ENCODE measurements around the gene TRIM65. TPM values are rescaled to one million over a fixed set of nuclear protein-coding genes. Genes with fewer than 3 reads are reported as not detected.

Gene TRIM65
- total RNA-seq, 1 experiment from 2014 or later: 48.6 TPM

DNA sequence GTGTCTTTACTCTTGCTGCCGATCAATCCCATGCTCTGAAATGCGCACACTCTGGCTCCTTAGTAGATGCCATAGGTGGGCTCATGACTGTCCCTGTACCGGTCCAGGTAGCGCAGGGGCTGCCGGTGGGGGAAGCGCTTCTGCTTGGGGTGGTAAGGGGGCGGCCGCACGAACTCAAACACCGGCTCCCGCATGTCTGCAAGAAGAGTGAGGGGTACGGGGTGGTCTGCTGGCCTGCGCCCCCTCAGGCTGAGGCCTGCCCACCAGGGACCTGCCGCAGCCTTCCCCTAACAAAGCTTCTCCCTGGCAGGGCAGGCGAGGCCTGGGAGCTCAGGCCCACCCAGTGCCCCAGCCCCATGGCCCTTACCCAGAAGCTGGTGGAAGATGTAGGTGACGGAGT is 2.0 kb upstream of the TRIM65 start:
- peaks cover 25% of the 10 kb centered on the region for H3K4me1 ChIP-seq (ENCODE audit: control insufficient read depth, insufficient read depth, low read length)
- intact Hi-C loops (cut with micrococcal nuclease; ENCODE audit: unreplicated experiment): no loop called here
- in situ Hi-C loops (cut with HindIII; ENCODE audit: low pct_unique_long_range_greater_than_20kb, low sequenced_read_pairs): no loop called here
- ChIA-PET POLR2A (interaction anchor here (1.2 kb wide), 1 partner anchor 20 kb away, joined by 3 read pairs; the partner anchor contains the start of gene TRIM47), CTCF (no interaction called here)
- no peaks in the 10 kb centered on the region for H3K9me3 ChIP-seq (ENCODE audit: control insufficient read depth, insufficient read depth, low read depth, low read length)
- no peaks in the 10 kb centered on the region for H3K27me3 ChIP-seq (ENCODE audit: control insufficient read depth, insufficient read depth, low read length)
- H3K36me3 ChIP-seq (ENCODE audit: control insufficient read depth, insufficient read depth, low read length): peaks cover 7% of the 10 kb centered on the region
- BruUV-seq (replicated peaks): no TSS peak
- TF ChIP-seq CTCF (IDR thresholded peaks at IDR 0.05) (no peak), REST (IDR thresholded peaks at IDR 0.05; ENCODE audit: insufficient read depth in 1 of 2, low read depth in 2 of 2, low read length in 1 of 2) (no peak), TCF7L2 (IDR thresholded peaks at IDR 0.05; ENCODE audit: low read depth, low read length) (no peak), SIN3A (IDR thresholded peaks at IDR 0.05; ENCODE audit: borderline replicate concordance, insufficient read depth, low read depth, low read length) (no peak), POLR2AphosphoS5 (IDR thresholded peaks at IDR 0.05; ENCODE audit: low read depth, low read length) (no peak)
- H3K27ac ChIP-seq (ENCODE audit: low read length): no peak overlapping the region
- H3K4me3 ChIP-seq (ENCODE audit: low read depth in 2 of 2, low read length in 2 of 2): no peak overlapping the region
- ATAC-seq (no peak), DNase-seq (ENCODE audit: low read depth, low spot score) (no peak)

- Histone ChIP-seq H3K9me3 (ENCODE audit: control insufficient read depth, insufficient read depth, low read depth, low read length) (no peaks in the 10 kb centered on the region), H3K36me3 (ENCODE audit: control insufficient read depth, insufficient read depth, low read length) (peaks cover 7% of the 10 kb centered on the region), H3K4me1 (ENCODE audit: control insufficient read depth, insufficient read depth, low read length) (peaks cover 19% of the 10 kb centered on the region), H3K4me3 (ENCODE audit: low read depth in 2 of 2, low read length in 2 of 2) (no peak overlapping the region), H3K27ac (ENCODE audit: low read length) (no peak overlapping the region), H3K27me3 (ENCODE audit: control insufficient read depth, insufficient read depth, low read length) (no peaks in the 10 kb centered on the region)
- ChIA-PET POLR2A (interaction anchor here (1.2 kb wide), 1 partner anchor 19 kb away, joined by 3 read pairs; the partner anchor contains the start of gene TRIM47), CTCF (no interaction called here)
- DNase-seq (ENCODE audit: low read depth, low spot score): no peak
- TF ChIP-seq TCF7L2 (IDR thresholded peaks at IDR 0.05; ENCODE audit: low read depth, low read length) (no peak), CTCF (IDR thresholded peaks at IDR 0.05) (no peak), SIN3A (IDR thresholded peaks at IDR 0.05; ENCODE audit: borderline replicate concordance, insufficient read depth, low read depth, low read length) (no peak), POLR2AphosphoS5 (IDR thresholded peaks at IDR 0.05; ENCODE audit: low read depth, low read length) (no peak), REST (IDR thresholded peaks at IDR 0.05; ENCODE audit: insufficient read depth in 1 of 2, low read depth in 2 of 2, low read length in 1 of 2) (no peak)
- no TSS peak for BruUV-seq (replicated peaks)
- no peak for ATAC-seq
- intact Hi-C loops (cut with micrococcal nuclease; ENCODE audit: unreplicated experiment): no loop called here
- in situ Hi-C loops (cut with HindIII; ENCODE audit: low pct_unique_long_range_greater_than_20kb, low sequenced_read_pairs): no loop called here
Measured at GRCh38 chr17:75898065-75898464, 1.3 kb upstream of the TRIM65 start.

All from Panc1 (cell line).